AG04449 (cell line): ENCODE measurements around the gene KIAA0232.

Source experiments
- CTCF ChIA-PET: fragments of 350-600 bp; formaldehyde crosslinking; extraction: SDS; loops from one replicate; lab custom pipeline; 2021; ENCODE audit warnings: antibody characterized with exemption; lab: Yijun Ruan, JAX
- POLR2A ChIA-PET: fragments of 400-600, 350-600 bp; formaldehyde crosslinking; extraction: SDS; loops from one replicate; lab custom pipeline; 2020; ENCODE audit warnings: antibody characterized with exemption, inconsistent platforms; lab: Yijun Ruan, JAX
- DNase-seq: peaks from one replicate; pipeline ENCODE4 v3.0.0-alpha.2; 2010; ENCODE audit warnings: low read depth, low spot score
- H3K4me3 ChIP-seq: 2 replicates; pipeline ENCODE4 v1.5.1; 2011; ENCODE audit warnings: low read depth, mild to moderate bottlenecking, control low read depth, low read length
- TF ChIP-seq, protein P1 (sequence below): IDR thresholded peaks from one replicate; pipeline ENCODE4 v1.5.1; 2011; ENCODE audit warnings: mild to moderate bottlenecking, moderate library complexity, low read length, control low read depth, inconsistent platforms; ENCODE audit not compliant: insufficient read depth; ENCODE audit errors: missing control alignments

The KIAA0232 gene

DNA sequence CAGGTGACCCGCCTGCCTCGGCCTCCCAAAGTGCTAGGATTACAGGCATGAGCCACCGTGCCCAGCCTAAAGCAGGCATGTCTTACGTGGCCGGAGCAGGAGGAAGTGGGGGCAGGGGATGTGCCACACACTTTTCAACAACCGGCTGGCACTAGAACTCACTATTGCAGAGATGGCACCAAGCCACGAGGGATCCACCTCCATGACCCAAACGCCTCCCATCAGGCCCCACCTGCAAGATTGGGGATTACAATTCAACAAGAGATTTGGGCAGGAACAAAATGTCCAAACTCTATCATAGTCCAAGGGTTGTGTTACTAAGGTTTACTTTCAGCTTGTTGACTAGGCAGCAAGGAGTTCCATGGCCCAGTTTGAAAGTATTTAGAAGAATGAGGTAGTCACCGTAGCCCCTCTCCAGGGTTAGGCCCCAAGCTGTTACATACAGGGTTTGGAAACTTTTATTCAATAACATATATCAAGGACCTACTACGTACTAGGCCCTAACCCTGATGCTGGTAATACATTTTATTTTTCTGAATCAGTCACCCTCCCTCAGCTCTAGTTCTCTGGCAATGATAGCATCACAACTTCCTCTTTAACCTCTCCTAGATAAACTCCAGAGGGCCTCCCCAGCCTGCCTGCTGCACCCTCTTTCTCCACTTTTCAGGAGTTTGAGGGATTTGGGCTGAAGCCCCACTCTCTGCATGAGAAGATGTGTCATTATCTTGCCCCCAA, 109.1 kb downstream of the KIAA0232 start:
- TF ChIP-seq, protein P1, sequence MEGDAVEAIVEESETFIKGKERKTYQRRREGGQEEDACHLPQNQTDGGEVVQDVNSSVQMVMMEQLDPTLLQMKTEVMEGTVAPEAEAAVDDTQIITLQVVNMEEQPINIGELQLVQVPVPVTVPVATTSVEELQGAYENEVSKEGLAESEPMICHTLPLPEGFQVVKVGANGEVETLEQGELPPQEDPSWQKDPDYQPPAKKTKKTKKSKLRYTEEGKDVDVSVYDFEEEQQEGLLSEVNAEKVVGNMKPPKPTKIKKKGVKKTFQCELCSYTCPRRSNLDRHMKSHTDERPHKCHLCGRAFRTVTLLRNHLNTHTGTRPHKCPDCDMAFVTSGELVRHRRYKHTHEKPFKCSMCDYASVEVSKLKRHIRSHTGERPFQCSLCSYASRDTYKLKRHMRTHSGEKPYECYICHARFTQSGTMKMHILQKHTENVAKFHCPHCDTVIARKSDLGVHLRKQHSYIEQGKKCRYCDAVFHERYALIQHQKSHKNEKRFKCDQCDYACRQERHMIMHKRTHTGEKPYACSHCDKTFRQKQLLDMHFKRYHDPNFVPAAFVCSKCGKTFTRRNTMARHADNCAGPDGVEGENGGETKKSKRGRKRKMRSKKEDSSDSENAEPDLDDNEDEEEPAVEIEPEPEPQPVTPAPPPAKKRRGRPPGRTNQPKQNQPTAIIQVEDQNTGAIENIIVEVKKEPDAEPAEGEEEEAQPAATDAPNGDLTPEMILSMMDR = no peak
- no peak overlapping the region for H3K4me3 ChIP-seq
- no peak for DNase-seq
- POLR2A ChIA-PET = no interaction called here
- CTCF ChIA-PET = interaction anchor here (1.1 to 4.0 kb wide), 7 partner anchors 9 to 181 kb away, joined by 4 to 16 read pairs (median 6); no protein-coding TSS in a partner anchor

DNA sequence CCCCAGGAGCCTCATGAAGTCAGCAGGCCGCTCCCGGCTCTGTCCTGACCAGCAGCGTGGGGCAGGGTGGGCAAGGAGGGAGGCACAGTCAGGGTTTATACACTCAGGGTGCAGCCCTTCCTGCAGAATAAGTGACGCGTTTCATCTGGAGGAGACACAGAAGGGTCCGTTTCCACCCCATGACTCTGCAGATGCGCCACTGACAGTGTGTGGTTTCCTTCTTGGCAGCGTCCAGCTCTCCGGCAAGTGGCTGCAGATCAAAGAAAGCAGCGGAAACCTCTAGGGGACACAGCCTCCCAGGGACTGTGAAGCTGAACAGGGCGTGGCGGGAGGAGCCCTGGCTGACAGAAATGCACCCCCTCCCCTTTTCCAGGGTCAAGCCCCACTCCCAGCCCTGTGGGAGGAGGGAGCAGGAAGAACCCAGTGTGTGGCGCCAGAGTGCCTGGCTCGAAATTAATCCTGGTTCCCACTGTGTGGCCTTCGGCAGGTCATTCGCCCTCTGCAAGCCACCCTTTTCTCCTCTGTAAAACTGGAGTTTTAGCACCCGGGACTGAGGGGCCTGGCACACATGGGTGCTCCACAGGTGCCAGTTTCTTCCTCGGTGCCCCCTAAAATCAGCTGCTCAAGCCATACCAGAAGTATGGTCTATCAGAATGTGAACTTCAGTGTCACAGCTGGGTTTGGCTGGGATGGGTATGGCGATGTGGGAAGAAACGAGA, 109.8 kb downstream of the KIAA0232 start:
- ChIA-PET CTCF (interaction anchor here (1.1 to 4.0 kb wide), 8 partner anchors 9 to 189 kb away, joined by 3 to 16 read pairs (median 5); no protein-coding TSS in a partner anchor), POLR2A (no interaction called here)
- TF ChIP-seq, protein P1 = peak; percentile 7
- DNase-seq = no peak
- no peak overlapping the region for H3K4me3 ChIP-seq

DNA sequence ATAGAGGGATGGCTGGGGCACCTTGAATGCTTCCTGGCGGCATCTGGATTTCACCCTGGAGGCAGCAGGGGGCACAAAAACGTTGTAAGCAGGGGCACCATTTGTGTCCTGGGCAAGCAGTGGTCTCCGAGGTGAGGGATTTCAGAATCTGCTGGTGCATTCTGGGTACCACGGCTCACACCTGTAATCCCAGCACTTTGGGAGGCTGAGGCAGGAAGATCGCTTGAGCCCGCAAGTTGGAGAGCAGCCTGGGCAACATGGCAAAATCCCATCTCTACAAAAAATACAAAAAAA, 110.3 kb downstream of the KIAA0232 start:
- ChIA-PET CTCF (interaction anchor here (1.5 to 4.0 kb wide), 6 partner anchors 10 to 189 kb away, joined by 3 to 16 read pairs (median 7); no protein-coding TSS in a partner anchor), POLR2A (no interaction called here)
- DNase-seq = no peak
- H3K4me3 ChIP-seq = no peak overlapping the region
- TF ChIP-seq, protein P1 = no peak

DNA sequence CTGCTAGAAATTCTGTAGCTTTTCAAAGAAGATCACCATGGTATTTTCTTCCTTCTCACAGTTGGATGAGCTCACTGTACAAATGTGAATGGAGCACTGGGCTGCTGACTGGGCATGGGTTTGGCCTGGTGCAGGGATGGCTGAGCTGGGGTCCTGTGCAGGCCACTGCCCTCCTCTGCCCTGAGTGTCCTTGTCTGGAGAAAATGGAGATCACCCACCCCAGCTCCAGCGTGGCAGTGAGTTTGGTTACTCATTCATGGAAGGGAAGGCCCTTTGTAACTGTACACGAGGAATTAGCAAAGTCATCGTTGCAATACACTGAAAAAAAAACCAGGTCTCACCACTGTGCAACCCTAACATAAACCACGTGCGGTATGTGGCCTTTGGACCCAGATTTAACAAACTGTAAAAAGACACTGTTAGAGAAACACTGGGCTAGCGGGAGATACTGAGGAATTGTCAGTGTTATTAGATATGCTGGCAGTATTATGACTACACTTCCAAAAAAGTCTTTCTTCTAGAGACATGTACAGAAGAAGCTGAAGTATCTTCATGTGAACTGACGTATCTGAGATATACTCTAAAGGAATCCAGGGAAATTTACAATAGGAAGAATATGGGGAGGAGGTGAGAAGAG, 111.0 kb downstream of the KIAA0232 start:
- no peak for DNase-seq
- CTCF ChIA-PET = interaction anchor here (1.7 to 4.0 kb wide), 4 partner anchors 10 to 188 kb away, joined by 3 to 16 read pairs (median 7); no protein-coding TSS in a partner anchor
- POLR2A ChIA-PET = no interaction called here
- TF ChIP-seq, protein P1 = no peak
- H3K4me3 ChIP-seq = no peak overlapping the region

DNA sequence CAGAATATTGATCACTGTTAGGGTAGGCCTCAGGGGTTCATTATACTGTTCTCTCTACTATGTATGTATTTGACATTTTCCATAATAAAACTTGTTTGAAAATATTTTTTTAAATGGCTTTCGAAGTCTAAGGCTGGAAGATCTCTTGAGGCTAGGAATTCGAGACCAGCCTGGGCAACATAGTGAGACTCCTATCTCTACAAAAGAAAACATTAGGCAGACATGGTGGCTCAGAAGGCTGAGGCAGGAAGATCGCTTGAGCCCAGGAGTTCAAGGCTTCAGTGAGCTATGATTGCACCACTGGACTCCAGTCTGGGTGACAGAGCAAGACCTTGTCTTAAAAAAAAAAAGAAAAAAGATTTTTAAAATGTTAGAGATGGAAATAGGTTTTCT, 111.6 kb downstream of the KIAA0232 start:
- ChIA-PET POLR2A (no interaction called here), CTCF (interaction anchor here (0.9 to 4.0 kb wide), 4 partner anchors 11 to 188 kb away, joined by 3 to 16 read pairs (median 6); no protein-coding TSS in a partner anchor)

More for the DNA sequence above, 111.6 kb downstream of the KIAA0232 start:
- H3K4me3 ChIP-seq = no peak overlapping the region
- DNase-seq = no peak
- TF ChIP-seq, protein P1 = no peak
